Measurements from ENCODE around the gene HERC3.

Gene HERC3

DNA sequence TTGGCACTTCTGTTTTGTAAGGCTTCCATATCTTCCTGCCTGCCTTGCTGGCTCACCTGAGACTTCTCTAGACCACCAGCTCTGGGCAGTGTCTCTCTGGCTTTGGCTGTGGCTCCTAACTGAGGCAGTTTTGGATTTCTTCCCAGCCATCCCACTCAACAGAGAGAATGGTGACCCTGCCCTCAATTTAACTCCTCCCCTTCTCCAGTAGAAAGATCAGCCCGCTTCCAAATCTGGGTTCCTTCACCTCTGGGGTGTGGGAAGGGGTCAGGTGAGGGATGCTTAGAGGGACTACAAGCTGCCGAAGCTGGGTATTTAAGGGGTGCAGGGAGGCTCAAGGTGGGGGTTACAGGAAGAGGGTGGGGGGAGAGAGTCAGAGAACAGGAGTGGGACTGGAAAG, 81.6 kb downstream of the HERC3 start:
- DNase-seq (ENCODE audit: low read depth): no peak
- no peak for TF ChIP-seq CTCF (IDR thresholded peaks at IDR 0.05; ENCODE audit: control insufficient read depth, extremely low read depth, insufficient read depth)
- H3K4me3 ChIP-seq (ENCODE audit: low read depth, low read length): no peak overlapping the region

GRCh38 chr4:88674565-88674964, 82.3 kb downstream of the HERC3 start:
- DNase-seq (ENCODE audit: low read depth): no peak
- TF ChIP-seq CTCF (IDR thresholded peaks at IDR 0.05; ENCODE audit: control insufficient read depth, extremely low read depth, insufficient read depth): no peak
- no peak overlapping the region for H3K4me3 ChIP-seq (ENCODE audit: low read depth, low read length)

DNA sequence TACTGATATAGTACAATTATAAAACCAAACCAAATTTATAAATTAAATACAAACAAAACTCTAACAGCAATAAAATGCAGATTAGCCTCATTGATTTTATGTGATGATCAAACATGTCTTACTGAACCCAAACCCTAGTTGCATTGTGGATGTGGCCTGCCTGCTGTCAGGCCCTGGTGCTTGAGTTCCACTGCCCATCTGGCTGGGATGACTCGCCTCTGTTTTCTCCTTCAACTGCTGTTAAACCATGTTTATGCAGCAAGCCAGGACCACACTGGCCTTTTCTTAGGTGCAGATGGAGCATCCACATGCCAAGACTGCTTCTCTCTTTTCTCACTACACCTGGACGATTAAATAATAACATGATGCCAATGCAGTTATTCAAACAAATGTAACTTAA, 82.7 kb downstream of the HERC3 start:
- no peak for TF ChIP-seq CTCF (IDR thresholded peaks at IDR 0.05; ENCODE audit: control insufficient read depth, extremely low read depth, insufficient read depth)
- DNase-seq (ENCODE audit: low read depth): no peak
- H3K4me3 ChIP-seq (ENCODE audit: low read depth, low read length): no peak overlapping the region

DNA sequence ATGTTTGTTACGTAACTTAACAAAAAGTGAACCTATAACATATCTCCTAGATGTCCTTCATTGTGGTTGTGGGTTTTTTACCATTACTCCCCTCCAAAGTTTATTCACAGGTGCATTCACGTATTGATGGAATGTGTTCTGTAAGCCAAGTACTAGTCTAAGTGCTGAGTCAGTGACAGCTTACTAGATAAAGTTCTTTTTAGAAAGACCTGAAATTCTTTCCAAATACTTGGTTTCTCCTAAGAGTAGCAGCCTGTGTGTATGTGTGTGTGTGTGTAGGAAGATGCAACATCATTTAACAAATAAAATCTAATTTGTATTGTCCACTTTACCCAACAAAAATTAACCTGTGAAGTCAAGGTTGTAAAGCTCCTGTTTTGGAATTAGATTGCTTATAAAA, 83.3 kb downstream of the HERC3 start:
- TF ChIP-seq CTCF (IDR thresholded peaks at IDR 0.05; ENCODE audit: control insufficient read depth, extremely low read depth, insufficient read depth): no peak
- DNase-seq (ENCODE audit: low read depth): no peak
- H3K4me3 ChIP-seq (ENCODE audit: low read depth, low read length): no peak overlapping the region

- no peak for DNase-seq (ENCODE audit: low read depth)
- H3K4me3 ChIP-seq (ENCODE audit: low read depth, low read length): no peak overlapping the region
- TF ChIP-seq CTCF (IDR thresholded peaks at IDR 0.05; ENCODE audit: control insufficient read depth, extremely low read depth, insufficient read depth): no peak
Observed at GRCh38 chr4:88681209-88681608, 88.9 kb downstream of the HERC3 start.

- H3K4me3 ChIP-seq (ENCODE audit: low read depth, low read length): no peak overlapping the region
- TF ChIP-seq CTCF (IDR thresholded peaks at IDR 0.05; ENCODE audit: control insufficient read depth, extremely low read depth, insufficient read depth): no peak
- no peak for DNase-seq (ENCODE audit: low read depth)
Observed at GRCh38 chr4:88690355-88690754, 98.1 kb downstream of the HERC3 start.

DNA sequence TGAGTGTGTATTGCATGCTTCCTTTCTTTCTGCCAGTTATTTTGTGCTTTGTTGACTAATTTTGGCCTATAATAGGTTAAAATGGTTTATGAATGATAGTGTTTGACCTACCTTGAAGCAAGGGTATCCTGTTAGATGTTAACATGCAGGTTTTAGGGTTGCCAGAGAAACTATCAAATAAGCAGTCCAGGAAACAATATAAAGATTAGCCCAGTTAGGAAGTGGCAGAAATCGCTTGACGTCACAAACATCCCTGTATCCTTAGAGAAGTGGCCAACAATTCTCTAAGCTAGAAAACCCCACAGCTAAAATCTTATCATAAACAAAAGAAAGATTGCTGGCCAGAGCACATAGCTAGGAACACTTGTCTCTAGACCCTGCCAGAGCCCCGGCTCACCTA, 101.5 kb downstream of the HERC3 start:
- no peak for TF ChIP-seq CTCF (IDR thresholded peaks at IDR 0.05; ENCODE audit: control insufficient read depth, extremely low read depth, insufficient read depth)
- H3K4me3 ChIP-seq (ENCODE audit: low read depth, low read length): no peak overlapping the region
- DNase-seq (ENCODE audit: low read depth): no peak
